IPS DF 4.7 (cell line): ENCODE measurements around the gene ARHGDIB.

Experiments
- DNase-seq: peaks from one replicate; pipeline ENCODE4 v3.0.0-alpha.2; 2013; ENCODE audit warnings: low spot score; ENCODE audit errors: extremely low read depth

ARHGDIB gene

GRCh38 chr12:14961466-14962152 lies at the start of gene ARHGDIB:
Gene ARHGDIB (minus strand): TSS chr12:14961601. CDS start chr12:14950712, 10,889 bp downstream.
- no peak for DNase-seq

DNA sequence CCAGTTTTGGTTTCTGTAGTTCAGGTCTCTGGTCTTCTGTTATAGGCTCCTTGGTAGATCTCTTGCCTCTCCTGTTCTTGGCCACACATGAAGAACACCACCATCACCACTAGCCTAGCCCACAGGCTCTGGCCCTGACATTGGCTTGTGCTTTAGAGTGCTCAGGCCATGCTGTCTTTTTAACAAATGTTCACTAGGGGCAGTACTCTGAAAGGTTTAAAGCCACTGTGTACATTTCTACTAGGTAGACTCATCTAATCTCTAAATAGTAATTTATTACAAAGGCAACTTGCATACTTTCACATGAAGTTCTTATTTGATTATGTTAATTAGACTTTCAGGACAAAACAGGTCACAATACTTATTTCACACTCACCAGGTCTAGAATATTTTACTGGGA lies 49.8 kb upstream of the ARHGDIB start:
- no peak for DNase-seq

DNA sequence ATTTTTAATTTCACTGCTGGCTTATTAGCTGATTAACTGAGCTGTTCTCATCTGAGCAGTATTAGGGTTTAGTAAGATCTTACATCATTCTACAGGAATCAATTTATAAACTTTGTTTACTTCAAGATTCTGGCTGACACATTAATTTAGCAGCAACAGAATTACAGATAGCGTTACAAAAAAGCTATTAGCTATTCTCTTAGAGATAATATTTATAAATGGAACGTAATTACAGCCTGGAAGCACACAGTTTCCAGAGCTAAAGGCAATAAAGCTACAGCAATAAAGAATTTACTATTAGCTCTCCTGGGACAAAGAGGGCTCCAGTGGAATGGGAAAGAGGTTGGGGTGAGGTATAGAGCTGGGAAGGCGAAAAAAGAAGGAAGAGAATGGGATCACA lies 46.1 kb upstream of the ARHGDIB start:
- no peak for DNase-seq

DNA sequence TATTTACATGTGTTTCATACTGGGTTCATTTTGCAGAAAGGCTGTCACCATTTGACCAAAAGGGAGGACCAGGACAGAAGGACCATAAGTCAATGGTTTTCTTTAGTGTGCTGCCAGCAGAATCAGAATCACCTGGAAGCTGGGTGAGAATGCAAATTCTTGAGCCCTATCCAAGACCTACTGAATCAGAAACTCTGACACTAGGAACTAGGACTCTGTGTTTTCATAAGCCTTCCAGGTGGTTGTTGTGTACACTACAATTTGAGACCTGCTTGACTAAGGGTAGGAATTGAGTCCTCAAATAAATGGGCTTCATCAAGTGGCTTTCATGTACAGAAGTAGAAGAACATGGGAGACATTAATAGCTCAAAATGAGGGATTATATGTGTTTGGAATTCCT lies 43.7 kb upstream of the ARHGDIB start:
- DNase-seq: no peak

DNA sequence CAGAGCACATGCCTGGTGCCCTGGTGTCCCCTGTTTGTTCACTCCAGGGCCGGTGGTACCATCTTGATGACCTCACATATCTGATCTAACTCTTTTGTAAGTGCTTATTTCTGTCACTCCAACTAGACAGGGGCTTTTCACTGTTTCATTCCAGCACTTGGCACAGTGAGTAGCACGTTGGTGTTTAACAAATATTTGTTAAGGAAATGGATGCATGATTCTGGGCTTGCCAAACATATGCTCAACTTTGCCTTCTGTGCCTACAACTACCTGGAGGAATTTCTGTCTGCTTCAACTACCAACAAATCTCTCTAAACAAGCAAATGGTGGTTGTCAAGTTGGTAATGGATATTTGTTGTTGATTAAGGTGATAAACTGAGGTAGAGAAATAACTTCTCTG lies 43.0 kb upstream of the ARHGDIB start:
- no peak for DNase-seq

DNA sequence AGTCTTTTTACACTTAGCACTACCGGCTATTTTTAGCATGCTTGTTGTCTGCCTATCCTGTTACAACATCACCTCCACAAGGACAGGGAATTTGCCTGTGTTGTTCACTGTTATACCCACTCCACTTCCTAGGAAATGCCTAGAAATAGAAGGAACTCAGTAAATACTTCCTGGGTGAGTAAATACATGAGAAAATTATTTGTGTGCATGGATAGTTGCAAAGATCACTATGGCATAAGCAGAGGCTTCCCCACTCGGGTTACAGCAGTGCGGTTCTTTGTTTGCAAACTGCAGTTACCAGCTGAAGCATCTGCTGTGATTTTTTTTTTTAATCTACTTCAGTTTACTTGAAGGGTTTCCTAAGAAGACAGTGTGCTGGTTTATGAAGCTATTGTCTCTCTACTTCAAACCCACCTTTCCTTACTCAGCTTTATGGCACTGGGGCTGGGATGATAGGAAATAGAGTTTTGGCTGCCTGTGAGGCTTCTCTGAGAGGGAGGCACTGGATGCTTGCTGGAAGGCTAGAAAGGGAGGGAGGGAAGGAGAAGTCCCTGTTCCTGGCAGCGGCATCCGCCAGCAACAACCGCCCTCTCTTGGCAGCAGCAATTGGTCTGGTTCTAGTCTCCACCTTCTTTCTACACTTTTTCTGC lies 40.5 kb upstream of the ARHGDIB start:
- peak; percentile 19 for DNase-seq

DNA sequence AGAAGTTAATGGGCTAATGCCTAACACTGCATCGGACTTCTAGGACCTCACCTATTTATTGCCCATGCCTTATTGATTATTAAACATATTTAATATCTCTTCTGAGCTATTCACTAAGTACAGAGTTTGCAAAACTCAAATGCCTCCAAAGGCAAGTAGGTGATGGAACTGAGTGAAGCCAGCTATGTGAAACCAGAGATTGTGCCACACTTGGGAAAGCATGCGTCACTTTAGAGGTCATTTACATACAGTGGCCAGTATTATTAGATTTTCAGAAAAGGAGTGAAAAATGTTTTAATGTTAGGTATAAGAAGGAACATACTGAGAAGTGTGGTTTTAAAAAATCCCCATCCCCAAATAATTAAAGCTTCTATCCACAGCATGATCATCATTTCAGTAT lies 39.2 kb upstream of the ARHGDIB start:
- DNase-seq: no peak

DNA sequence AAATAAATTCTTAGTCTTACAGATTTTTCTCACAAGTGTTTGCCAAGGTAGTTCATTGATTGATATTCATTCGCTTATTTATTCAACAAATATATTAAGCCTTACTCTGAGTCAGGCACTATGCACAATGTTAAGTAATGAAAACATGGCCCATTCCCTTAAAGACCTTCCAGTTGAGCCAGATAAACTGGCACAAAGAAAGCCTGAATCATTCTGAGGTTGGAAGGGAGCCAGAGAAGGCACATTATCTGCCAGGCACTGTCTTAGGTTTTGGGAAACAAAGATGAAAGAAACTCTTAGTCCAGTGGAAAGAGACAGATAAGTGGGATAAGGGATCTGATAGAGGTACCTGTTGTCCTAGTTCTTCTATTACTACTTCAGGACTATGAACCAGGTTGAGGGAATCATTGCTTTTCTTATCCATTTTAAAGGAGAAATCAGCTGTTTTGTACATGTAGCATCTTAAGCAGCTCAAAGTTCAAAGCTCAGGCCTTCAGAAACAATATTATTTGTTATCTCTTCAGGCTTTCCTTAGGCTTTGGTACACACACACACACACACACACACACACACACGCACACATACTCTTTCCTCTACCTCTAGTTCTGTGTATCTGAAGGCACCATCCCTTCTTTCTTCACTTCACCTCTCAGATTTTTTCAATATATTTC lies 38.4 kb upstream of the ARHGDIB start:
- DNase-seq: no peak

DNA sequence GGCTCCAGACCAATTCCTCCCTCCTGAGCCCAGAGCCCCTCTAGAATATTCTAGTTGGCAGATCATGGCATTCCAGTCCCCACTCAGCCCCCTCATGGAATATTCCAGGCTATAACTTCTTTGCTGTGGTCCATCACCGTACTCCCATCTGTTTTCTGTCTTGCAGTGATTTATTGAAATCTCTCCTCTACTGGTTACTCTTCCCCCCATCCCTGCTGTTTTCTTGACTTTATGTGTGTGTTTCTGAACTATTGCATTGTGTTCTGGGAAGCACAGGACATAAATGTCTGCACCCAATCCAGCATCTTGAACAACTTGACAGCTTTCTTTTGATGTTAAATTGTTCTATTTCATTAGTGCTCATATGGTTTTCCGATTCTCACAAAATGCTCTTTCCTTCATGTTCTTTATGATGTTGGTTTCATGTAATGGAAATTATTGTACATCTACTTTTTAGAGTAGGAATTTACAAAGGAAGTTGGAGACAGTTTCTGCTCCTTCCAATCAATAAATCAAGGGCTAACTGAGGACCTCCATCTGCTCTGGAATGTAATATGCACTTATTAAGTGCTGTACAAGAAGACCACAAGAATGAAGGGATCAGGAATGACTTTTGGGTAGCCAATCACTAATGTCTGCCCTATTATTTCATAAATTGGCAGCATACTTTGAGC lies 37.8 kb upstream of the ARHGDIB start:
- no peak for DNase-seq

- DNase-seq: no peak
Measured at GRCh38 chr12:14997998-14998397, 36.6 kb upstream of the ARHGDIB start.

GRCh38 chr12:14995583-14996425 lies 34.4 kb upstream of the ARHGDIB start:
- no peak for DNase-seq

GRCh38 chr12:14994610-14995009 lies 33.2 kb upstream of the ARHGDIB start:
- no peak for DNase-seq

GRCh38 chr12:14993537-14994266 lies 32.3 kb upstream of the ARHGDIB start:
- DNase-seq: no peak

DNA sequence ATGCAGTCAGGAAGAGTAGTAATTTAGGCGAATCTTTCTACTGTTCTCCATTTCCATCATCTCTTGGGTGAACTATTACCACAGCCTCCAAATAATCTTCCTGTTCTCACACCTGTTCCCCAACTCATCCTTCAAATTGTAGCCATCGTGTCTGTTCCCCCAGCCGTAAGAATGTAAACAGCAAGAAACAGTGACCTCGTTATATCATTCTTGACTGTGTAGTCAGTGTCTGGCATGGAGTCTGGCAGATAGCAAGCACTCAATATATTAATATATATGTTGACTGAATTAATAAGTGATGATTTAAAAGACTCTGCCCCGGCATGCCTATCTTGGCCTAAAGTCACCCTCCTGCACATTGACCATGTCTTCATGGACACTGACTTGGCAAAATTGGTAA lies 31.7 kb upstream of the ARHGDIB start:
- no peak for DNase-seq

- DNase-seq: no peak
Measured at GRCh38 chr12:14992673-14993072, 31.3 kb upstream of the ARHGDIB start.

GRCh38 chr12:14991069-14991468 lies 29.7 kb upstream of the ARHGDIB start:
- DNase-seq: no peak

GRCh38 chr12:14989790-14990189 lies 28.4 kb upstream of the ARHGDIB start:
- DNase-seq: no peak

DNA sequence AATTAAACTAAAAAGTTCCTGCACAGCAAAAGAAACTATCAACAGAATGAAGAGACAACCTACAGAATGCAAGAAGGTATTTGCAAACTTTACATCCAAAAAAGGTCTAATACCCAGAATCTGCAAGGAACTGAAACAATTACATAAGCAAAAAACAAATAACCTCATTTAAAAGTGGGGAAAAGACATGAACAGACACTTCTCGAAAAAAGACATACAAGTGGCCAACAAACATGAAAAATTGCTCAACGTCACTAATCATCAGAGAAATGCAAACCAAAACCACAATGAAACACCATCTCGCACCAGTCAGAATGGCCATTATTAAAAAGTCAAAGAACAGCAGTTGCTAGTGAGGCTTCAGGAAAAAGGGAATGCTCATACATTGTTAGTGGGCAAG lies 26.6 kb upstream of the ARHGDIB start:
- no peak for DNase-seq

DNA sequence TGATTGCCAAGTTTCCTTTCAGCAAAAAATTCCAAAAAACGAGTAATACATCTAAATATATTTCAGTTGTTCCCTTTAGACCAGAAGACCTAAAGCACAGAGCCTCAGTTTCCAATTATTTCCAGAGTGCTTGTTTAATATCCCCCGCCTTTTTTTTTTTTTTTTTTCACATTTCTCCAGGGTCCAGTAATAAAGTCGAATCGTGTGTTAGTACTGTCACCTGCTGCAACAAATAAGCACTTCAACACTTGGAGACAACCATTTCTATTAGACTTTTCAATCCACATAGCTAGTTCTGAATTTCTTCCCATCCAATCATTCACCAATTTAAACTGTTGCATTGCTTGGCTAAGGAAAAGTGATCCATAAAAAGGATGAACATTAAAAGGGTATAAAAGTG lies 25.0 kb upstream of the ARHGDIB start:
- DNase-seq: no peak

DNA sequence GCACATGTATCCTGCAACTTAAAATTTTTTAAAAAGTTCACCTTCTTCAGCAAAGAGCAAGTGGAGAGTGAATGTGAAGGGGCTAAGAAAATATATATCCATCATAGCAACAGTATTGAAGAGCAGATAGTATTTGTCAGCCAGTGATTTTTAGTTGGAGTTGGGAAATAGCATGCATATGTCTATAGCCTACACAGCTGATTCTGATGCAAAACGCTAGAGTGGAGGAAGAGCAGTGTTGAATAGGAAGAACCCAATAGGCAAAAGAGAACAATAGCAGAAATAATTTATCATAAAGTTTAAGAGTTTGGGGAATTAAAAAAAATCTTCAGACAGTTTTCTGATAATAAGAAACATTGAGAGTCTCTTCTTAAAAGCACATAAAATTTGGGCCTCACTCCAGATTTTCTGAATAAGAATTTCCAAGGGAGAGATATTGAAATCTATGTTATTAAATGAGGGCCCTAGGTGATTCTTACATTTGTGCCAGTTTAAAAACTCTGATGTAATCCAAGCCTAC lies 23.4 kb upstream of the ARHGDIB start:
- DNase-seq: no peak
